Transverse colon (tissue), 4 donors: ENCODE results near the gene TIAM1.

ENCODE experiments used
- CTCF ChIP-seq, 5 experiments: fragments of 200-600 bp in 3 of 5; fragments of 450-650 bp in 2 of 5; sonication (generic) in 3 of 5; IDR thresholded peaks; 1 replicate in 2 of 5; 2 replicates in 3 of 5; pipeline ENCODE4 v1.5.1; 2016 to 2017; ENCODE audit warnings: antibody characterized with exemption in 5 of 5, inconsistent platforms in 3 of 5, mild to moderate bottlenecking in 2 of 5, moderate library complexity in 1 of 5
- POLR2A ChIP-seq: fragments of 450-650 bp; IDR thresholded peaks from one replicate; pipeline ENCODE4 v1.6.1; 2016; ENCODE audit warnings: antibody characterized with exemption, mild to moderate bottlenecking, moderate library complexity
- POLR2AphosphoS5 ChIP-seq, 3 donors: sonication (generic); formaldehyde crosslinking; IDR thresholded peaks; one replicate each; pipeline ENCODE4 v1.6.1; 2016; ENCODE audit warnings: antibody characterized with exemption in 3 of 3

GRCh38 chr21:31290765-31291164 lies 53.3 kb downstream of the TIAM1 start:
- TF ChIP-seq CTCF (IDR thresholded peaks at IDR 0.05) = no peak
- no peak for TF ChIP-seq POLR2AphosphoS5 (IDR thresholded peaks at IDR 0.05)
- no peak for TF ChIP-seq POLR2A
